Right cardiac atrium (tissue), 5 donors: ENCODE measurements around the gene SCYL1. TPM values are rescaled to one million over a fixed set of nuclear protein-coding genes. Genes with fewer than 3 reads are reported as not detected.
A peak's percentile ranks its signal among the peaks of the same experiment; 100 is the strongest.

Experiments
- ATAC-seq, 2 donors: fragments of 200-7000 bp; cut with Tn5 transposase; one replicate each; pipeline versions ENCODE4 v1.8.0 to v1.9.1; 2020; ENCODE audit warnings: moderate library complexity in 2 of 2, mild to moderate bottlenecking in 1 of 2
- DNase-seq, 3 donors: peaks; one replicate each; pipeline ENCODE4 v3.0.0-alpha.2; 2020
- H3K27ac ChIP-seq: one replicate; pipeline ENCODE4 v1.5.1; 2013; ENCODE audit warnings: mild to moderate bottlenecking, low read length, control low read depth, moderate library complexity
- H3K27me3 ChIP-seq: one replicate; pipeline ENCODE4 v1.6.1; 2013; ENCODE audit not compliant: control insufficient read depth, insufficient read depth
- H3K4me1 ChIP-seq: one replicate; pipeline ENCODE4 v1.6.1; 2013; ENCODE audit warnings: low read length; ENCODE audit not compliant: control insufficient read depth, insufficient read depth
- H3K4me3 ChIP-seq: one replicate; pipeline ENCODE4 v1.5.1; 2013; ENCODE audit warnings: low read length, control low read depth
- H3K9me3 ChIP-seq: one replicate; pipeline ENCODE4 v1.6.1; 2013; ENCODE audit warnings: low read length; ENCODE audit not compliant: control insufficient read depth
- WGBS: extraction: QIAGEN DNeasy Blood & Tissue Kit; methylation state at CpG from one replicate; pipeline ENCODE4 v1.1.7; 2013; 5-methylcytosine and 5-hydroxymethylcytosine counted together
- intact Hi-C, 4 donors: fragments of 100-400 bp; cut with DNase I; formaldehyde crosslinking; loops; one replicate each; pipeline versions ENCODE4 v1.11.0 to v1.14.0; 2022 to 2023
- long read RNA-seq, 4 donors: library from polyadenylated mRNA; unstranded; transcript quantifications; one replicate each; pipeline ENCODE4 v2.0.0, GENCODE V29; 2020 to 2021
- polyA plus RNA-seq: library from polyadenylated mRNA; stranded (reverse); fragments of 200-250 nt; gene quantifications from one replicate; pipeline ENCODE4 v1.2.3, GENCODE V29; 2013
- total RNA-seq, 4 donors: library from RNA; stranded (reverse); fragmentation: NEBNext Ultra II Directional; extraction: Animal tissue kit (Norgen Biotek cat#: 25700); gene quantifications; one replicate each; pipeline ENCODE4 v1.2.1, GENCODE V29; 2021
- donor health status: healthy with polysubstance abuse.
- donor health status: DM: no; HTN: yes; CAD: no.
- donor health status: DM: no; HTN: no; CAD: no.
- donor health status: DM: no; HTN: yes; CAD: no; lungs with severe emphysema.
- donor health status: DM: yes; HTN: yes; CAD: no.

Gene SCYL1
- total RNA-seq (10 to 100 TPM; 59.9 to 65.2 (median 62.8) TPM), polyA plus RNA-seq (56.6 TPM)
- long read RNA-seq, donor 1, transcript SCYL1-203 (18 exons, 2,583 nt), result minor isoform, 35 of 180 reads
- long read RNA-seq, donor 1, transcript SCYL1-201 (18 exons, 2,642 nt), result major isoform, 60 of 180 reads
- long read RNA-seq, donor 1, partial matches to known transcripts, result 41 of 180 reads
- long read RNA-seq, donor 1, other reads (novel, unspliced or antisense), result 43 of 180 reads
- long read RNA-seq, donor 2, transcript SCYL1-201 (18 exons, 2,642 nt), result major isoform, 32 of 103 reads
- long read RNA-seq, donor 2, transcript SCYL1-203 (18 exons, 2,583 nt), result minor isoform, 24 of 103 reads
- long read RNA-seq, donor 2, partial matches to known transcripts, result 22 of 103 reads
- long read RNA-seq, donor 2, other reads (novel, unspliced or antisense), result 23 of 103 reads
- long read RNA-seq, donor 3, transcript SCYL1-201 (18 exons, 2,642 nt), result major isoform, 89 of 338 reads
- long read RNA-seq, donor 3, transcript SCYL1-203 (18 exons, 2,583 nt), result minor isoform, 86 of 338 reads
- long read RNA-seq, donor 3, partial matches to known transcripts, result 72 of 338 reads
- long read RNA-seq, donor 3, other reads (novel, unspliced or antisense), result 84 of 338 reads
- long read RNA-seq, donor 4, transcript SCYL1-203 (18 exons, 2,583 nt), result minor isoform, 18 of 94 reads
- long read RNA-seq, donor 4, transcript SCYL1-201 (18 exons, 2,642 nt), result major isoform, 36 of 94 reads
- long read RNA-seq, donor 4, partial matches to known transcripts, result 12 of 94 reads
- long read RNA-seq, donor 4, other reads (novel, unspliced or antisense), result 27 of 94 reads

- ATAC-seq (peak; percentile 91 to 94), DNase-seq (peak; percentile 80 to 94 (median 90))
- peak within 1 kb of the TSS; percentile 91 for H3K4me3 ChIP-seq
- 1% methylated on average over 81 of the region's 82 CpGs for WGBS
- H3K9me3 ChIP-seq, result no peaks in the 10 kb centered on the region
- intact Hi-C loops, result no loop called here
- peak within 1 kb of the TSS; percentile 89 for H3K27ac ChIP-seq
- H3K4me1 ChIP-seq, result peaks cover 9% of the 10 kb centered on the region
- H3K27me3 ChIP-seq, result no peaks in the 10 kb centered on the region
Measured at GRCh38 chr11:65524741-65525545, at the start of gene SCYL1. Gene SCYL1 (plus strand): TSS chr11:65525083. CDS start chr11:65525154, 71 bp downstream.

DNA sequence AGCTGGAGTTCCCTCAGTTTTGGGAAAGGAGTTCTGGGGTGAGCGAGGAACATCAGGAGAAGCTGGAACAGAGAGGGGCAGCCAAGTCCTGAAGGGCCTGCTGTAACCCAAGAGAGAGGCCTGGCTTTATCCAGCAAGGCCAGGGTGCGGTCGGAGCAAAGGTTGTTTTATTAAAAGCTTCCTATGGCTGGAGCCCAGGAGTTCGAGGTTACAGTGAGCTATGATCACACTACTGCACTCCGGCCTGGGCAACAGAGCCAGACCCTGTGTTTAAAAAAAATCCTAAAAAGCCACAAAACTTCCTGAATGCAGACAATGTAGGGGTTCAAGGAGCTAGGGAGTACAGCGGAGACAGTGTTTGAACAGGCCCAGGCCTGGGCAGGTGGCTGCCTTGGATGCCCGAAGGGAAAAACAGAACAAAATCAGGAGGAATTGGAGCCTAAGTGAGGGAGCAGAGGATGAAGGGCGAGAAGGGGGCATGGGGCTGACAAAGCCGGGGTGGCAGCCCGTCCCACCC is 48.2 kb upstream of the SCYL1 start:
- H3K4me1 ChIP-seq, result peaks cover 12% of the 10 kb centered on the region
- H3K4me3 ChIP-seq, result peak overlapping the region; percentile 68
- ATAC-seq, result no peak
- no peaks in the 10 kb centered on the region for H3K27me3 ChIP-seq
- no peaks in the 10 kb centered on the region for H3K9me3 ChIP-seq
- intact Hi-C loops, result loop anchor here in 1 of 4 donors (5.0 kb wide), 1 partner anchor 36 kb away; no protein-coding TSS in a partner anchor
- DNase-seq, result peak in 2 of 3 donors; percentile 47 to 55
- peak overlapping the region; percentile 96 for H3K27ac ChIP-seq
- 21% methylated on average over 10 of the region's 10 CpGs for WGBS

DNA sequence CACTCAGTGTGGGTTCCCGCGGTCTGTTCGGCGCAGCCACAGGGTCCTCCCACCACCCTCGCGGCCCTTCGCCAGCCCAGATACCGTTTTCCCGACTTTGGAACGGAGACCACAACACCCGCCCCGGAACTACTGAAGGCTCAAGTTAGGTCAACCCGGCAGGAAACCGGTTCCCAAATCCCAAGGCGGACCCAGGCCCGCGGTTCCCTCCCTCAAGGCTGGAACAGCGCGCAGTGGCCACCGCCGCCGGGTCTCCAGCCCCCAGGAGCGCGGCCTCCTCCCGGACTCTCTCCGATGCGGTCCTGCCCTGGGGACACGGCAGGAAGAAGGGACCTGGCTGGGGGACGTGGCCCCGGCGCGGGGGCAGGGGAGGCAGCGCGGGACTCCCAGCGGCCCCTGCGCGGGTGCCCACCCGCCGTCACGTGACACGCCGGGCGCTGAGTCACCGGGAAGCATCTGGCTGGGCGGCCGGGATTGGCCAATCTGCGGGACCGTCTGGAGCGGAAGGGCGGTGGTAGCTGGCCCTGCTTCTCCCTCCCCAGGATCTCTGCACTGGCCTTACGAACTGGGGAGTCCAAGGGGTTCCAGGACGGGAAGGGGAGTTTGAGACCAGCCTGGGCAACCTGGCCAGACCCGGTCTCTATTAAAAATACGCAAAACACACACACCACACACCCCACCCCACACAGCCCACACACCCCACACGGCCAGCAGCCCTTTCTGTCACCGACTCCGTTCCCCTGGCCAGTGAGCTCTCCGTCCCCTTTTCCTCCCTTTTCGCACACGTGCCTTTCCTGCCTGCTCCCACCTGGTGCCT is 47.5 kb upstream of the SCYL1 start:
- peak; percentile 92 to 93 for ATAC-seq
- Histone ChIP-seq H3K9me3 (no peaks in the 10 kb centered on the region), H3K27ac (peak overlapping the region; percentile 96), H3K4me3 (peak overlapping the region; percentile 68), H3K27me3 (no peaks in the 10 kb centered on the region), H3K4me1 (peaks cover 8% of the 10 kb centered on the region)
- under 1% methylated on average over 60 of the region's 60 CpGs for WGBS
- peak; percentile 98 to 99 (median 99) for DNase-seq
- intact Hi-C loops, result loop anchor here in 1 of 4 donors (5.0 kb wide), 1 partner anchor 35 kb away; no protein-coding TSS in a partner anchor

DNA sequence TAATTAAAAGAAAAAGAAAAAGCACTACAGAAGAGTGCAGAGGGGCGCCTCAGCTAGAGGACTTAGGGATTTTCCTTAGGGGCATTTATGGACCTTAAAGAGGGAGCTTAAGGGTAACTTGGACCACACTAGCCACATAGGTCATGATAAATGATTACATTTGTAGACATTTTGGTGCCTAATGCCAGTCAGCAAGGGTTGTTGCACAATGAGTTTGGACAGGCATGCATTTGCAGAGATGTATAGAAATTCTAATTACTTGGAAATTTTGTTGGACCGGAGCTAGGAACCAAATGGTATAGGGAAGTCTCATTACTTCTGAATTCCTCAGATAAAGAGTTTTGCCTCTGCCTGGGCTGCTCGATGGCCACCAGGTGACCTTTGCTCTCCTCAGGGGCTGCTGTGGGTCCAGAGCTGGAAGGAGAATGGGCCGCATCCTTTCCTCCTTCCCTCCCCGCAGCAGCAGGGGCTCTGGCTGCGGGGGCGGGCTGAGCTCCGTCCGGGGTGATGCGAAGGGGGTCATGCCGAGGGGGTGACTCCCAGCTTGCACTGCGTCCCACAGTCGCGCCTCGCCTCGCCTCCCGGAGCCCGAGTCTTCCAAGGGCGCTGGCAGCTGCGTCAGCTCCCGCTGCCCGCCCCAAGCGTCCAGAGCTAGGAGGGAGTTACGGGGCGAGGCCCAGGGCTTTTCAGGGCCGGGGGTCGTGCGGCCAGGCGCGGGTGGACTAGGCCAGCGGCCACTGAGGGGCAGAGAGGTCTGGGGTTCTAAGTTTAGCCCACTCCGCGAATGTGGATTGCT is 46.3 kb upstream of the SCYL1 start:
- WGBS, result 29% methylated on average over 33 of the region's 33 CpGs
- intact Hi-C loops, result loop anchor here in 1 of 4 donors (5.0 kb wide), 1 partner anchor 34 kb away; no protein-coding TSS in a partner anchor
- DNase-seq (peak; percentile 77 to 90 (median 88)), ATAC-seq (peak; percentile 38 to 42)
- H3K9me3 ChIP-seq, result no peaks in the 10 kb centered on the region
- H3K27me3 ChIP-seq, result no peaks in the 10 kb centered on the region
- H3K27ac ChIP-seq, result peak overlapping the region; percentile 80
- H3K4me3 ChIP-seq, result peak overlapping the region; percentile 2
- peaks cover 8% of the 10 kb centered on the region for H3K4me1 ChIP-seq

DNA sequence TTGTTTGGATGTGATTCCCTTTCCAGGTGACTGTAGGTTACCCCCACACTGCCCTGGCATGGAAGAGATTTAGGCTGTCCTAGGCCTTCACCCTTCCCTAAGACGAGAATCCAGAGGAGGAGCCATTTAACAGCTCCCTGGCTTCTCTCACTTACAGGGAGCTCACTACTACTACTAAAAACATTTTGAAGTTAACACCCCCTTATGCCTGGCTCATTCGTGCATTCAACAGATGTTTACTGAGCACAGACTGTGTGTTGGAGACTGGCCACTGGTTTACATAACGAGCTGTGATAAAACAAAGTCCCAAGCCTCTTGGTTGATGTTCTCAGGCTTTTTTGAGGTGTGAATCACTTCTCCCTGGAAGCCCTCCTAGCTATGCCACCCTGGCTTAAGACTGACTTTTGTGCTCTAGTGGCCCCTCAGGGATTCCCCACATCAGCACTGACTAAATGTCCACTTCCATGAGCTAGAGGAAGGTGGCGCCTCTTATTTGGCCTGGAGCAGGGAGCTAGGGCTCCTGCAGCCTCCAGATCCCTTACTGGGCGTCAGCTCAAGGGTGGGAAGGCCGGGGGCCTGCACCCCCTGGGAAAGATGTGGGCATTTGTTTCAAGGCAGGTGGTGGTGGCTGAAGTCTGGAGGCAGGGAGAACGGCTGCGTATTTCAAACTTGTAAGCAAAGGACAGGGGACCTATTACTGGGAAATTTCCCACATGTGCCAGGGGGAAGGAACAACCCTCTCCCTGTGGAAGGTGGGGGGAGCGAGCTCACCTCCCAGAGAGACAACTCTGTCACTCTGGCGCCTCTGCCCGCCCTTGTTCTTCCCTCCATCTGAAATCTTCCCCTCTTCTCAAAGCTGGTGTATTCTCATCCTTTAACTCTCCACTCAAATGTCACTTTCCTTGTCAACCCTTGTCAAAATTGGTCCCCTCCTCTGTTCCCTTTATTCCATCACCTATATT is 45.4 kb upstream of the SCYL1 start:
- Histone ChIP-seq H3K4me3 (peak overlapping the region; percentile 2), H3K4me1 (peaks cover 8% of the 10 kb centered on the region), H3K27me3 (no peaks in the 10 kb centered on the region), H3K9me3 (no peaks in the 10 kb centered on the region), H3K27ac (peak overlapping the region; percentile 80)
- 37% methylated on average over 11 of the region's 11 CpGs for WGBS
- intact Hi-C loops, result loop anchor here in 1 of 4 donors (5.0 kb wide), 1 partner anchor 33 kb away; no protein-coding TSS in a partner anchor
- DNase-seq (peak; percentile 62 to 81 (median 77)), ATAC-seq (peak; percentile 47 to 63)

DNA sequence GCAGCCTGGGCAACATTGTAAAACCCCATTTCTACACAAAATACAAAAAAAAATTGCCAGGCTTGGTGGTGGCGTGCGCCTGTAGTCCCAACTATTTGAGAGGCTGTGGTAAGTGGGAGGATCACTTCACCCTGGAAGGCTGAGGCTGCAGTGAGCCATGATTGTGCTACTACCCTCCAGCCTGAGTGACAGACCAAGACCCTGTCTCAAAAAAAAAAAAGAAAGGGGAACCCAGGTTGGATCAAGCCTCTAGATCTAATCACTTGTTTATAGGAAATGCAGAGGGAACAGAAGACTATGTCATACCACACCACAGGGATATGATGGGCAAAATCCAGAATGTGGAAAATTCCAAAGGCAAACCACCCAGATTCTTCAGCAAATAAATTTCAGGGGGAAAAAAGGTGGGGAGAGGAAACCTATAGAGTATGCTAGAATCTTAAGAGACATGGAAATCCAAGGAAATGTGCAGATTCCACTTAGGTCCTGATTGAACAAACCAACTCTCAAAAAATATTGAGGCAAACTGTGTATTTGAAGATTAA is 42.5 kb upstream of the SCYL1 start:
- intact Hi-C loops, result no loop called here
- no peak for ATAC-seq
- H3K4me3 ChIP-seq, result no peak overlapping the region
- H3K27ac ChIP-seq, result no peak overlapping the region
- H3K9me3 ChIP-seq, result no peaks in the 10 kb centered on the region
- DNase-seq, result no peak
- 99% methylated on average over 2 of the region's 2 CpGs for WGBS
- peaks cover 10% of the 10 kb centered on the region for H3K4me1 ChIP-seq
- H3K27me3 ChIP-seq, result no peaks in the 10 kb centered on the region

DNA sequence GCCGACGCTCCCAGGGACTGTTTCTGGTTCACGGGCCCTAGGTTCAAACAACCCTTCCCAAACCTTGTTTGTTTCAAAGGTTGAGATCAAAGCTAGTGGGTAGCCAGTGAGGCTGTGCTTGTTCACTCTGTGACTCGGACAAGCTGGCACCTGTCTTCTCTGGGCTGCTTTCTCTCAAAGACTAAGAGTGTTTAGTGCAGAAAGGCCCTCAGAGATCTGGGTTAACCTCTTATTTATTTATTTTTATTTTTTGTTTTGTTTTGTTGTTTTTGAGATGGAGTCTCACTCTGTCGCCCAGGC is 39.0 kb upstream of the SCYL1 start:
- DNase-seq, result no peak
- H3K9me3 ChIP-seq, result no peaks in the 10 kb centered on the region
- H3K4me1 ChIP-seq, result peaks cover 35% of the 10 kb centered on the region
- no peak overlapping the region for H3K4me3 ChIP-seq
- no peak for ATAC-seq
- H3K27me3 ChIP-seq, result no peaks in the 10 kb centered on the region
- WGBS, result 74% methylated on average over 5 of the region's 5 CpGs
- no peak overlapping the region for H3K27ac ChIP-seq
- intact Hi-C loops, result no loop called here

DNA sequence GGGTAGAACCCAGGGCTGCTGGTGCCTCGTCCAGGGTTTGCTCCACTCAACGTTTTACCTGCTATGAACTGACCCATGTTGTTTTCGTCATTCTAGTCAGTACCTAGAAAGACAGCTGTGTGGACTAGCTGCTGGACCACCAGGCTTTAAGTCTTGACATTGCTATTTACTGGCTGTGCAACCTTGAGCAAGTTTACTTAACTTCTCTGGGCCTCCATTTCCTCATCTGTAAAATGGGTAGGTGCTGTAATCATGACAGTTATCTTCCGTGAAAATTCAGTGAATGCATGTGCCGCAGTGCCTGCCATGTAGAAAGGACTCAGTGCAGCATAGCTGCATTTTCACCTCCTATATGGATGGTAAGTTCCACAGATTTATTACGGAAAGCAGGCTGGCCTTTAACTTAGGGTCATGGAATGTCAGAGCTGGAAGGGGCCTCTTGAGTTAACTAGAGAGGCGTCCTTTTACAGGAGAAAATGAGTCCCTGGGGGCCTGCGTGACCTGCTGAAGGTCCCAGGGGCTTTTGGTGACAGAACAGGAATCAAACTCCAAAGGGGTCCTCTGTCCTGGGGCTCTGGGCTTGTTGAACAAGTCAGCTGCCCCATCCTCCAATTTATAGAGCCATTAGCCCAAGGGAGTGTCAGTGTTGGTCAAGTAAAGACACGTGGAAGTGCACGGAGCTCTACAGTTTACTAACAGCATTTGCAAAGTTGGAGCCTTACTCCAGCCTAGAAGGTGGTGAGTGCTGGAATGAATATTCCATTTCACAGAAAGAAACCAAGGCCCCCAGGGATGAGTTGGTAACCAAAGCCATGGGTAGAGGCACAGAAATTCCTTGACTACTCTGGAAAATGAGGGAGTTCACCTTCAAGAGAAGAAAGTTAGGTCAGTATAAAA is 38.1 kb upstream of the SCYL1 start:
- ATAC-seq (no peak), DNase-seq (no peak)
- intact Hi-C loops, result no loop called here
- H3K4me1 ChIP-seq, result peaks cover 42% of the 10 kb centered on the region
- H3K27me3 ChIP-seq, result no peaks in the 10 kb centered on the region
- WGBS, result 75% methylated on average over 10 of the region's 10 CpGs
- H3K27ac ChIP-seq, result peak overlapping the region; percentile 96
- no peak overlapping the region for H3K4me3 ChIP-seq
- H3K9me3 ChIP-seq, result no peaks in the 10 kb centered on the region
